ENCODE results near the gene AFAP1.

GRCh38 chr4:7831330-7831729, 108.3 kb downstream of the AFAP1 start:
- no peak for TF ChIP-seq CTCF (IDR thresholded peaks at IDR 0.05)
- TF ChIP-seq POLR2AphosphoS5 (IDR thresholded peaks at IDR 0.05; ENCODE audit: low read depth, low read length): no peak
- no peak for TF ChIP-seq SIN3A (IDR thresholded peaks at IDR 0.05; ENCODE audit: borderline replicate concordance, insufficient read depth, low read depth, low read length)
- TF ChIP-seq REST (IDR thresholded peaks at IDR 0.05; ENCODE audit: insufficient read depth in 1 of 2, low read depth in 2 of 2, low read length in 1 of 2): no peak
- no peak for TF ChIP-seq TCF7L2 (IDR thresholded peaks at IDR 0.05; ENCODE audit: low read depth, low read length)
